ENCODE data around the gene ATP8B3. TPM values are rescaled to one million over a fixed set of nuclear protein-coding genes. Genes with fewer than 3 reads are reported as not detected.

ATP8B3 gene
- total and polyA plus RNA-seq, 9 of the 15 experiments (the other 6 are each of a cell fraction or from before 2014, with no cell fraction given) = 1.2 to 12.3 (median 3.8) TPM

- Histone ChIP-seq H4K20me1 (replicated peaks; ENCODE audit: control insufficient read depth, insufficient read depth, low read length) (no peaks in the 10 kb centered on the region), H3K79me2 (ENCODE audit: control insufficient read depth, insufficient read depth, low read length) (peaks cover 5% of the 10 kb centered on the region; the same call in 1 of the 3 replicates), H3K4me3 (no peak overlapping the region), H3K4me2 (ENCODE audit: insufficient read depth, low read length) (no peak overlapping the region), H2AFZ (ENCODE audit: low read depth, low read length) (no peak overlapping the region), H3K9me1 (ENCODE audit: control insufficient read depth, insufficient read depth, low read length) (no peaks in the 10 kb centered on the region), H3K4me1 (replicated peaks in 1 of 2; ENCODE audit: control insufficient read depth in 2 of 2, insufficient read depth in 2 of 2, low read length in 2 of 2) (peaks cover 6 to 58% of the 10 kb centered on the region in 2 experiments; a peak in 3 of 5 replicates), H3K27me3 (ENCODE audit: control insufficient read depth in 2 of 2, insufficient read depth in 2 of 2, low read length in 2 of 2) (no peaks in the 10 kb centered on the region), H3K9ac (ENCODE audit: insufficient read depth in 1 of 2, low read depth in 2 of 2, low read length in 2 of 2) (peak overlapping the region in 1 of 2 experiments; percentile 6; a peak in 1 of 4 replicates), H3K36me3 (ENCODE audit: control insufficient read depth, insufficient read depth, low read length) (0 out of 3 replicates have a peak, but pooled peaks cover 3% of the 10 kb centered on the region), H3K27ac (ENCODE audit: extremely low read depth, low read depth, low read length) (no peak overlapping the region), H3K9me3 (replicated peaks; ENCODE audit: control insufficient read depth, insufficient read depth, low read depth, low read length) (no peaks in the 10 kb centered on the region; the same call in 1 of the 2 replicates)
- no TSS peak for BruUV-seq (replicated peaks)
- DNase-seq (ENCODE audit: extremely low read depth in 1 of 4, low spot score in 3 of 4) (no peak), FAIRE-seq (no peak), ATAC-seq (no peak)
- ChIA-PET POLR2A (interaction anchor here (1.1 kb wide), 1 partner anchor 11 kb away, joined by 4 read pairs; no protein-coding TSS in a partner anchor), CTCF (ENCODE audit: low intra/inter-chr PET ratio) (no interaction called here)
- in situ Hi-C loops (cut with MboI) = no loop called here
- WGBS (ENCODE audit: insufficient coverage, low coverage, missing lambda C conversion rate) = 76% methylated on average over 24 of the region's 28 CpGs
- intact Hi-C loops (cut with micrococcal nuclease) = no loop called here
- no peak for TF ChIP-seq ATF1 (CRISPR knock-in tag; IDR thresholded peaks at IDR 0.05)
- no peak for TF ChIP-seq ATF1 (tag; IDR thresholded peaks at IDR 0.05)
- no peak for TF ChIP-seq CTBP1 (IDR thresholded peaks at IDR 0.05; ENCODE audit: borderline replicate concordance)
- TF ChIP-seq ZNF584 (CRISPR knock-in tag; IDR thresholded peaks at IDR 0.05; ENCODE audit: low read depth) = no peak
- TF ChIP-seq DACH1 (IDR thresholded peaks at IDR 0.05; ENCODE audit: partially characterized antibody) = no peak
- peak; percentile 78 for TF ChIP-seq NFIC (IDR thresholded peaks at IDR 0.05)
- no peak for TF ChIP-seq ZNF133 (CRISPR knock-in tag; IDR thresholded peaks at IDR 0.05)
- no peak for TF ChIP-seq KDM5B (IDR thresholded peaks at IDR 0.05; ENCODE audit: insufficient replicate concordance, low read depth, low read length)
- no peak for TF ChIP-seq ZFP30 (CRISPR knock-in tag; IDR thresholded peaks at IDR 0.05; ENCODE audit: borderline replicate concordance)
- no peak for TF ChIP-seq DMBX1 (CRISPR knock-in tag; IDR thresholded peaks at IDR 0.05; ENCODE audit: borderline replicate concordance)
- no peak for TF ChIP-seq ZNF586 (CRISPR knock-in tag; conservative IDR thresholded peaks at IDR 0.05)
- no peak for TF ChIP-seq ZNF398 (CRISPR knock-in tag; IDR thresholded peaks at IDR 0.05)
- no peak for TF ChIP-seq ESRRA (IDR thresholded peaks at IDR 0.05; ENCODE audit: borderline replicate concordance, low read depth)
- peak; percentile 83; the same call in 1 of the 2 replicates for TF ChIP-seq ZKSCAN1 (IDR thresholded peaks at IDR 0.05; ENCODE audit: low read depth, low read length)
- TF ChIP-seq HNRNPH1 (optimal IDR thresholded peaks at IDR 0.05; ENCODE audit: low read depth, low read length) = no peak
These were observed 4.9 kb downstream of the ATP8B3 start for GRCh38 chr19:1807030-1807694.
